A673 (cell line): ENCODE results near the gene SH3D19. TPM values are rescaled to one million over a fixed set of nuclear protein-coding genes. Genes with fewer than 3 reads are reported as not detected.

ENCODE experiments used
- BruUV-seq: library from RNA; stranded (reverse); fragments of 400-500 nt; replicated peaks from 2 replicates; lab custom pipeline; 2021; lab: Mats Ljungman, UMichigan
- CTCF ChIA-PET: fragments of 300-600 bp; sonication (Branson Sonifier 250); formaldehyde crosslinking; loops from one replicate; lab custom pipeline; 2022; ENCODE audit warnings: antibody characterized with exemption; lab: Charles Lee
- POLR2A ChIA-PET: fragments of 300-600 bp; sonication (Branson Sonifier 250); formaldehyde crosslinking; loops from one replicate; lab custom pipeline; 2022; ENCODE audit warnings: antibody characterized with exemption; ENCODE audit not compliant: low non-redundant PET; lab: Charles Lee
- DNase-seq: peaks from one replicate; pipeline ENCODE4 v3.0.0-alpha.2; 2015; ENCODE audit warnings: low spot score
- H3K27ac ChIP-seq: fragments of 200-600 bp; sonication (generic); 2 replicates; pipeline ENCODE4 v1.5.1; 2016; ENCODE audit warnings: mixed run types, low read depth, mild to moderate bottlenecking, mixed read lengths, antibody characterized with exemption, low read length; ENCODE audit not compliant: poor library complexity, severe bottlenecking
- H3K27me3 ChIP-seq: fragments of 200-600 bp; sonication (generic); replicated peaks from 2 replicates; pipeline ENCODE4 v1.6.1; 2017; ENCODE audit warnings: mixed run types, low read depth, mild to moderate bottlenecking, mixed read lengths, antibody characterized with exemption, low read length; ENCODE audit not compliant: insufficient read depth, poor library complexity
- H3K36me3 ChIP-seq: fragments of 200-600 bp; sonication (generic); 2 replicates; pipeline ENCODE4 v1.6.1; 2016; ENCODE audit warnings: mixed run types, mild to moderate bottlenecking, mixed read lengths, antibody characterized with exemption, low read length; ENCODE audit not compliant: insufficient read depth, poor library complexity, severe bottlenecking
- H3K4me1 ChIP-seq: fragments of 200-600 bp; sonication (generic); 2 replicates; pipeline ENCODE4 v1.6.1; 2017; ENCODE audit warnings: mixed run types, mild to moderate bottlenecking, mixed read lengths, antibody characterized with exemption, low read length; ENCODE audit not compliant: insufficient read depth, poor library complexity, severe bottlenecking
- H3K4me3 ChIP-seq: fragments of 200-600 bp; sonication (generic); 2 replicates; pipeline ENCODE4 v1.5.1; 2016; ENCODE audit warnings: low read depth, mixed run types, mild to moderate bottlenecking, mixed read lengths, low read length; ENCODE audit not compliant: poor library complexity, severe bottlenecking
- H3K9me3 ChIP-seq: fragments of 200-600 bp; sonication (generic); 2 replicates; pipeline ENCODE4 v1.6.1; 2016; ENCODE audit warnings: mixed run types, low read depth, mild to moderate bottlenecking, mixed read lengths, antibody characterized with exemption, low read length; ENCODE audit not compliant: poor library complexity, severe bottlenecking
- EZH2 ChIP-seq: fragments of 200-600 bp; sonication (generic); IDR thresholded peaks from 2 replicates; pipeline ENCODE4 v1.6.1; 2017; ENCODE audit warnings: borderline replicate concordance, low read depth, mild to moderate bottlenecking, mixed read lengths, antibody characterized with exemption, low read length; ENCODE audit not compliant: poor library complexity, severe bottlenecking
- intact Hi-C: fragments of 100-400 bp; cut with micrococcal nuclease; formaldehyde crosslinking; loops from one replicate; pipeline ENCODE4 v1.10.0; 2022; ENCODE audit not compliant: unreplicated experiment
- total RNA-seq: library from RNA; stranded (reverse); gene quantifications from 2 replicates; pipeline ENCODE4 v1.2.3, GENCODE V29; 2021
- TF ChIP-seq, protein P1 (sequence below): fragments of 300-800, 200-600 bp; sonication (generic); conservative IDR thresholded peaks from 2 replicates; pipeline ENCODE4 v1.5.1; 2017; ENCODE audit warnings: low read depth, mild to moderate bottlenecking, antibody characterized with exemption, low read length, moderate library complexity, mixed read lengths

SH3D19 gene
- total RNA-seq, 1 experiment from 2014 or later = 0.86 TPM

- H3K9me3 ChIP-seq = no peaks in the 10 kb centered on the region
- POLR2A ChIA-PET = no interaction called here
- no peak for TF ChIP-seq EZH2
- TF ChIP-seq, protein P1, sequence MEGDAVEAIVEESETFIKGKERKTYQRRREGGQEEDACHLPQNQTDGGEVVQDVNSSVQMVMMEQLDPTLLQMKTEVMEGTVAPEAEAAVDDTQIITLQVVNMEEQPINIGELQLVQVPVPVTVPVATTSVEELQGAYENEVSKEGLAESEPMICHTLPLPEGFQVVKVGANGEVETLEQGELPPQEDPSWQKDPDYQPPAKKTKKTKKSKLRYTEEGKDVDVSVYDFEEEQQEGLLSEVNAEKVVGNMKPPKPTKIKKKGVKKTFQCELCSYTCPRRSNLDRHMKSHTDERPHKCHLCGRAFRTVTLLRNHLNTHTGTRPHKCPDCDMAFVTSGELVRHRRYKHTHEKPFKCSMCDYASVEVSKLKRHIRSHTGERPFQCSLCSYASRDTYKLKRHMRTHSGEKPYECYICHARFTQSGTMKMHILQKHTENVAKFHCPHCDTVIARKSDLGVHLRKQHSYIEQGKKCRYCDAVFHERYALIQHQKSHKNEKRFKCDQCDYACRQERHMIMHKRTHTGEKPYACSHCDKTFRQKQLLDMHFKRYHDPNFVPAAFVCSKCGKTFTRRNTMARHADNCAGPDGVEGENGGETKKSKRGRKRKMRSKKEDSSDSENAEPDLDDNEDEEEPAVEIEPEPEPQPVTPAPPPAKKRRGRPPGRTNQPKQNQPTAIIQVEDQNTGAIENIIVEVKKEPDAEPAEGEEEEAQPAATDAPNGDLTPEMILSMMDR = no peak
- no peaks in the 10 kb centered on the region for H3K4me1 ChIP-seq
- H3K27me3 ChIP-seq = no peaks in the 10 kb centered on the region
- intact Hi-C loops = no loop called here
- no peak overlapping the region for H3K27ac ChIP-seq
- CTCF ChIA-PET = no interaction called here
- DNase-seq = no peak
- H3K36me3 ChIP-seq = no peaks in the 10 kb centered on the region
- BruUV-seq = no TSS peak
- no peak overlapping the region for H3K4me3 ChIP-seq
Observed at GRCh38 chr4:151358266-151358665, 32.9 kb upstream of the SH3D19 start.

- intact Hi-C loops = no loop called here
- no peaks in the 10 kb centered on the region for H3K4me1 ChIP-seq
- peak; percentile 9 for DNase-seq
- CTCF ChIA-PET = no interaction called here
- POLR2A ChIA-PET = no interaction called here
- H3K9me3 ChIP-seq = no peaks in the 10 kb centered on the region
- TF ChIP-seq, protein P1 = no peak
- TF ChIP-seq EZH2 = no peak
- H3K27me3 ChIP-seq = no peaks in the 10 kb centered on the region
- BruUV-seq = no TSS peak
- H3K4me3 ChIP-seq = no peak overlapping the region
- H3K36me3 ChIP-seq = no peaks in the 10 kb centered on the region
- no peak overlapping the region for H3K27ac ChIP-seq
Observed at GRCh38 chr4:151356510-151356909, 31.1 kb upstream of the SH3D19 start.

DNA sequence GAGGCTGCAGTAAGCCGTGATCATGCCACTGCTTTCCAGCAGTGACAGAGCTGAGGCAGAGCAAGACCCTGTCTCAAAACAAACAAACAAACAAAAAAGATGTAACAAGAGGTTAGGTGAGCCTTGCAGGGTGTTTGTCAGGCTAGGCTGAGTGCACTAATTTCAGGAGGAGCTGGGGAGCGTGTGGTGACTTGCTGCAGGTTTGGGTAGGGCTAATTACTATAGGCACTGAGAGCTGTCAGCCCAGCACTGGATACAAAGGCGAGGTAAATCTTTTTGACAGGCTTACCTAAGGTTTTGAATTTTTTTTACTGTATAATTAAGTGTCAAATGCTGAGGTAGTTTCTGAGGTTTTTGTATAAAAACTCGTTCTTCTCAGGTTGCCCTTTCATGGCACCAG lies 29.8 kb upstream of the SH3D19 start:
- no peak overlapping the region for H3K27ac ChIP-seq
- H3K4me3 ChIP-seq = no peak overlapping the region
- no peak for DNase-seq
- intact Hi-C loops = no loop called here
- POLR2A ChIA-PET = no interaction called here
- BruUV-seq = no TSS peak
- no peaks in the 10 kb centered on the region for H3K27me3 ChIP-seq
- no peaks in the 10 kb centered on the region for H3K4me1 ChIP-seq
- CTCF ChIA-PET = no interaction called here
- no peaks in the 10 kb centered on the region for H3K9me3 ChIP-seq
- no peak for TF ChIP-seq EZH2
- TF ChIP-seq, protein P1 = no peak
- no peaks in the 10 kb centered on the region for H3K36me3 ChIP-seq
